ENCODE data around the gene GNAL.

- TF ChIP-seq TAF1 (IDR thresholded peaks at IDR 0.05; ENCODE audit: borderline replicate concordance, insufficient read depth, low read length) (no peak), POLR2AphosphoS5 (IDR thresholded peaks at IDR 0.05; ENCODE audit: low read depth, low read length) (no peak), REST (IDR thresholded peaks at IDR 0.05; ENCODE audit: insufficient read depth in 1 of 2, low read depth in 2 of 2, low read length in 2 of 2) (no peak), SIN3A (IDR thresholded peaks at IDR 0.05; ENCODE audit: borderline replicate concordance, insufficient read depth, low read length) (no peak), FOXP2 (optimal IDR thresholded peaks at IDR 0.05; ENCODE audit: borderline replicate concordance, extremely low read depth, extremely low read length, insufficient read depth) (no peak)
Measured at GRCh38 chr18:11728249-11728648, 39.2 kb downstream of the GNAL start.
